Small intestine (tissue), 7 donors: ENCODE data around the gene ZNF418. TPM values are rescaled to one million over a fixed set of nuclear protein-coding genes. Genes with fewer than 3 reads are reported as not detected.
"Not testable (repeated sequence)": the region's sequence is repeated elsewhere in the genome, so short reads cannot be mapped to it uniquely, and the experiment has no call there.

Experiments used
- DNase-seq, 2 donors: peaks; one replicate each; pipeline versions ENCODE4 v3.0.0 to v3.0.0-alpha.2; 2013
- FAIRE-seq: peaks from 2 replicates; lab custom pipeline; 2012; peaks lifted over from hg19 to GRCh38; lab: Jason Lieb, UNC
- H3K27ac ChIP-seq, 3 donors: one replicate each; pipeline ENCODE4 v1.5.1; 2013; ENCODE audit warnings: low read length in 2 of 3, mild to moderate bottlenecking in 2 of 3, control low read depth in 1 of 3, inconsistent platforms in 1 of 3, low read depth in 1 of 3, moderate library complexity in 1 of 3
- H3K27me3 ChIP-seq, 3 donors: one replicate each; pipeline ENCODE4 v1.6.1; 2013; ENCODE audit warnings: low read length in 3 of 3, inconsistent platforms in 1 of 3; ENCODE audit not compliant: control insufficient read depth in 3 of 3, insufficient read depth in 3 of 3
- H3K36me3 ChIP-seq, 3 donors: one replicate each; pipeline ENCODE4 v1.6.1; 2013; ENCODE audit warnings: low read length in 3 of 3, inconsistent platforms in 1 of 3, low read depth in 1 of 3, mild to moderate bottlenecking in 1 of 3, moderate library complexity in 1 of 3; ENCODE audit not compliant: control insufficient read depth in 3 of 3, insufficient read depth in 2 of 3
- H3K4me1 ChIP-seq, 3 donors: one replicate each; pipeline ENCODE4 v1.6.1; 2013; ENCODE audit warnings: low read length in 2 of 3, inconsistent platforms in 1 of 3, low read depth in 1 of 3, mild to moderate bottlenecking in 1 of 3, moderate library complexity in 1 of 3; ENCODE audit not compliant: control insufficient read depth in 3 of 3, insufficient read depth in 2 of 3
- H3K4me3 ChIP-seq, 3 donors: one replicate each; pipeline ENCODE4 v1.5.1; 2013; ENCODE audit warnings: low read length in 3 of 3, control low read depth in 1 of 3, inconsistent platforms in 1 of 3, low read depth in 1 of 3, mild to moderate bottlenecking in 1 of 3, moderate library complexity in 1 of 3
- H3K9me3 ChIP-seq, 2 donors: one replicate each; pipeline ENCODE4 v1.6.1; 2013; ENCODE audit warnings: low read depth in 1 of 2, low read length in 1 of 2; ENCODE audit not compliant: control insufficient read depth in 2 of 2, insufficient read depth in 1 of 2
- WGBS, 3 donors: extraction: QIAGEN DNeasy Blood & Tissue Kit; methylation state at CpG; one replicate each; pipeline ENCODE4 v1.1.7; 2013; 5-methylcytosine and 5-hydroxymethylcytosine counted together
- polyA plus RNA-seq, 4 donors: library from polyadenylated mRNA; stranded (reverse) in 3 of 4; unstranded in 1 of 4; fragments of 200-250 nt in 3 of 4; fragments of 120-200 nt in 1 of 4; gene quantifications; one replicate each; pipeline versions ENCODE4 v1.2.1 to v1.2.3, GENCODE V29; 2013
- donor health status: healthy with polysubstance abuse.
- donor health status: control.
- donor health status: control.
- donor health status: Bipolar disorder and iron deficiency.
- donor health status: healthy.

ZNF418 gene
- polyA plus RNA-seq, 4 donors = 2.5 to 14.1 (median 5.0) TPM

- Histone ChIP-seq H3K4me3 (no peak overlapping the region), H3K36me3 (peaks cover 8 to 30% (median 16%) of the 10 kb centered on the region in 3 donors), H3K9me3 (peaks cover 1 to 34% of the 10 kb centered on the region in 2 donors), H3K4me1 (peaks cover 0 to 5% (median 0%) of the 10 kb centered on the region in 3 donors), H3K27ac (peak overlapping the region in 1 of 3 donors; percentile 58), H3K27me3 (no peaks in the 10 kb centered on the region)
- FAIRE-seq = no peak
- 46 to 67% (median 49%) methylated on average over 3 of the region's 3 CpGs for WGBS, 3 donors
- peak; percentile 75 to 76 for DNase-seq
These were observed 20.7 kb downstream of the ZNF418 start for GRCh38 chr19:57914531-57914930.

GRCh38 chr19:57907394-57907793, 27.8 kb downstream of the ZNF418 start:
- H3K27me3 ChIP-seq = no peaks in the 10 kb centered on the region
- WGBS, 3 donors = 92 to 99% (median 97%) methylated on average over 3 of the region's 3 CpGs

GRCh38 chr19:57905258-57905657, 29.9 kb downstream of the ZNF418 start:
- no peaks in the 10 kb centered on the region for H3K27me3 ChIP-seq
- no peak overlapping the region for H3K4me3 ChIP-seq
- DNase-seq (no peak), FAIRE-seq (no peak)
- H3K4me1 ChIP-seq = peaks cover 0 to 10% (median 2%) of the 10 kb centered on the region in 3 donors
- H3K27ac ChIP-seq = no peak overlapping the region
- peaks cover 2 to 22% (median 5%) of the 10 kb centered on the region in 3 donors for H3K36me3 ChIP-seq
- H3K9me3 ChIP-seq = peaks cover 0 to 41% of the 10 kb centered on the region in 2 donors
- WGBS, 3 donors = 84 to 92% (median 90%) methylated on average over 6 of the region's 6 CpGs

More at GRCh38 chr19:57907394-57907793, 27.8 kb downstream of the ZNF418 start:
- Histone ChIP-seq H3K27ac (no peak overlapping the region), H3K9me3 (peaks cover 1 to 56% of the 10 kb centered on the region in 2 donors), H3K4me1 (peaks cover 0 to 10% (median 2%) of the 10 kb centered on the region in 3 donors), H3K4me3 (no peak overlapping the region), H3K36me3 (peaks cover 8 to 35% (median 16%) of the 10 kb centered on the region in 3 donors)
- FAIRE-seq = no peak
- DNase-seq = no peak

- WGBS, 3 donors = 20 to 60% (median 27%) methylated on average over 7 of the region's 7 CpGs
- Histone ChIP-seq H3K36me3 (peaks cover 0 to 20% (median 2%) of the 10 kb centered on the region in 3 donors), H3K27ac (peak overlapping the region in 2 of 3 donors; percentile 34 to 43), H3K4me1 (peaks cover 0 to 10% (median 2%) of the 10 kb centered on the region in 3 donors), H3K27me3 (no peaks in the 10 kb centered on the region), H3K9me3 (peaks cover 0 to 36% of the 10 kb centered on the region in 2 donors), H3K4me3 (peak overlapping the region in 1 of 3 donors; percentile 22)
- no peak for FAIRE-seq
- DNase-seq = peak; percentile 69 to 86
These were observed 31.5 kb downstream of the ZNF418 start for GRCh38 chr19:57903618-57904184.

- Histone ChIP-seq H3K4me3 (no peak overlapping the region), H3K4me1 (peaks cover 0 to 10% (median 2%) of the 10 kb centered on the region in 3 donors), H3K9me3 (peaks cover 0 to 21% of the 10 kb centered on the region in 2 donors), H3K36me3 (peaks cover 2 to 7% (median 2%) of the 10 kb centered on the region in 3 donors), H3K27me3 (no peaks in the 10 kb centered on the region), H3K27ac (no peak overlapping the region)
- WGBS, 3 donors = 82 to 91% (median 87%) methylated on average over 5 of the region's 5 CpGs
- DNase-seq = no peak
- no peak for FAIRE-seq
These were observed 34.9 kb downstream of the ZNF418 start for GRCh38 chr19:57900311-57900710.

GRCh38 chr19:57890706-57891105, 44.5 kb downstream of the ZNF418 start:
- peaks cover 0 to 11% (median 4%) of the 10 kb centered on the region in 3 donors for H3K36me3 ChIP-seq
- not testable (repeated sequence) for FAIRE-seq, H3K4me3 ChIP-seq, H3K27ac ChIP-seq, DNase-seq, H3K4me1 ChIP-seq, H3K27me3 ChIP-seq
- H3K9me3 ChIP-seq = peaks cover 0 to 21% of the 10 kb centered on the region in 2 donors
- WGBS, 3 donors = 48 to 63% (median 53%) methylated on average over 3 of the region's 3 CpGs

GRCh38 chr19:57888560-57889231, 46.5 kb downstream of the ZNF418 start, which contains the start of gene ZNF814:
Gene ZNF814 (minus strand): TSS chr19:57889037. CDS start chr19:57888802, 235 bp downstream.
- FAIRE-seq = no peak
- H3K9me3 ChIP-seq = peaks cover 0 to 38% of the 10 kb centered on the region in 2 donors
- peak; percentile 95 for DNase-seq
- peaks cover 0 to 26% (median 7%) of the 10 kb centered on the region in 3 donors for H3K36me3 ChIP-seq
- peak within 1 kb of the TSS; percentile 79 to 94 (median 84) for H3K27ac ChIP-seq
- H3K27me3 ChIP-seq = no peaks in the 10 kb centered on the region
- H3K4me1 ChIP-seq = peaks cover 0 to 3% (median 0%) of the 10 kb centered on the region in 3 donors
- H3K4me3 ChIP-seq = peak within 1 kb of the TSS; percentile 77 to 92 (median 89)
- 1 to 2% (median 2%) methylated on average over 43 of the region's 43 CpGs for WGBS, 3 donors

- FAIRE-seq = no peak
- peaks cover 0 to 3% (median 0%) of the 10 kb centered on the region in 3 donors for H3K4me1 ChIP-seq
- WGBS, 3 donors = 4 to 7% (median 7%) methylated on average over 8 of the region's 8 CpGs
- H3K9me3 ChIP-seq = peaks cover 0 to 42% of the 10 kb centered on the region in 2 donors
- H3K36me3 ChIP-seq = peaks cover 0 to 32% (median 9%) of the 10 kb centered on the region in 3 donors
- DNase-seq = peak; percentile 25 to 54
- peak overlapping the region; percentile 79 to 94 (median 84) for H3K27ac ChIP-seq
- H3K4me3 ChIP-seq = peak overlapping the region; percentile 77 to 92 (median 89)
- no peaks in the 10 kb centered on the region for H3K27me3 ChIP-seq
These were observed 47.1 kb downstream of the ZNF418 start for GRCh38 chr19:57888107-57888559.
